NCI-H2196 (cell line): ENCODE measurements around the gene CACNA1B.
"Not testable (repeated sequence)": the region's sequence is repeated elsewhere in the genome, so short reads cannot be mapped to it uniquely, and the experiment has no call there.

Experiments
- DNase-seq: peaks from one replicate; lab custom pipeline; 2025; ENCODE audit not compliant: unreplicated experiment; lab: John Stamatoyannopoulos, UW

Gene CACNA1B

GRCh38 chr9:138092057-138092456 lies 214.5 kb downstream of the CACNA1B start:
- DNase-seq: not testable (repeated sequence)

GRCh38 chr9:138094028-138094427 lies 216.4 kb downstream of the CACNA1B start:
- DNase-seq: no peak

- no peak for DNase-seq
These were observed 218.4 kb downstream of the CACNA1B start for GRCh38 chr9:138095813-138096518.

- no peak for DNase-seq
These were observed 218.9 kb downstream of the CACNA1B start for GRCh38 chr9:138096519-138096845.

GRCh38 chr9:138097501-138097991 lies 220.0 kb downstream of the CACNA1B start:
- DNase-seq: no peak

GRCh38 chr9:138098116-138098907 lies 220.7 kb downstream of the CACNA1B start:
- DNase-seq: no peak

- no peak for DNase-seq
These were observed 221.6 kb downstream of the CACNA1B start for GRCh38 chr9:138098908-138099791.

- DNase-seq: no peak
These were observed 222.4 kb downstream of the CACNA1B start for GRCh38 chr9:138099803-138100598.

- DNase-seq: peak; percentile 3
These were observed 223.2 kb downstream of the CACNA1B start for GRCh38 chr9:138100711-138101350.

GRCh38 chr9:138101444-138102234 lies 224.1 kb downstream of the CACNA1B start:
- DNase-seq: no peak

GRCh38 chr9:138102246-138103051 lies 224.9 kb downstream of the CACNA1B start:
- no peak for DNase-seq

- DNase-seq: no peak
These were observed 225.7 kb downstream of the CACNA1B start for GRCh38 chr9:138103111-138103848.

- DNase-seq: no peak
These were observed 226.2 kb downstream of the CACNA1B start for GRCh38 chr9:138103849-138104206.

- DNase-seq: no peak
These were observed 226.9 kb downstream of the CACNA1B start for GRCh38 chr9:138104251-138105122.

- no peak for DNase-seq
These were observed 227.5 kb downstream of the CACNA1B start for GRCh38 chr9:138105123-138105415.

- no peak for DNase-seq
These were observed 228.3 kb downstream of the CACNA1B start for GRCh38 chr9:138105561-138106505.
